Central memory CD4-positive, alpha-beta T cell (primary cell): ENCODE results near the gene ABCC6.
"Not testable (repeated sequence)": the region's sequence is repeated elsewhere in the genome, so short reads cannot be mapped to it uniquely, and the experiment has no call there.

Experiments
- DNase-seq: peaks from one replicate; pipeline ENCODE4 v3.0.0; 2022

Gene ABCC6

GRCh38 chr16:16221382-16221781, 1.9 kb downstream of the ABCC6 start:
- DNase-seq, result not testable (repeated sequence)

DNA sequence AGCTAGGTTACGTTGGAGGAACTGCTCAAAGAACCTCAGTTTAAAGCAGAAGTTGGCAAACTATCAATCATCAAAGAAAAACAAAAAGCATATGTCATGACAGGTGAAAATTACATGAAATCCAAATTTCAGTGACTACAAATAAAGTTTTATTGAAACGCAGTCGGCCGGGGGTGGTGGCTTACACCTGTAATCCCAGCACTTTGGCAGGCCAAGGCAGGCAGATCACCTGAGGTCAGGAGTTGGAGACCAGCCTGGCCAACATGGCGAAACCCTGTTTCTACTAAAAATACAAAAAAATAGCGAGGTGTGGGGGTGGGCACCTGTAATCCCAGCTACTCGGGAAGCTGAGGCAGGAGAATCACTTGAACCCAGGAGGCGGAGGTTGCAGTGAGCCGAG, 2.8 kb downstream of the ABCC6 start:
- DNase-seq, result not testable (repeated sequence)

DNA sequence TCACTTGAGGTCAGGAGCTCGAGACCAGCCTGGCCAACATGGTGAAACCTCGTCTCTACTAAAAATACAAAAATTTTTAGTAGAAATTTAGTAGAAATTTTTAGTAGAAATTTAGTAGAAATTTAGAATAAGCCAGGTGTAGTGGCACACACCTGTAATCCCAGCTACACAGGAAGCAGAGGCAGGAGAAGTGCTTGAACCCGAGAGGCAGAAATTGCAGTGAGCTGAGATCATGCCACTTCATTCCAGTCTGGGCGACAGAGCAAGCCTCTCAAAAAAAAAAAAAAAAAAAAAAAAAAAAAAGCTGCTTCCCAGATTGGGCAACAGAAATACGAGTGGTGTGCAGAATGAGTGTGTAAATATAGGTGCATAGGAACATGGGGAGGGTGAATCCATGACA, 4.5 kb downstream of the ABCC6 start:
- not testable (repeated sequence) for DNase-seq

DNA sequence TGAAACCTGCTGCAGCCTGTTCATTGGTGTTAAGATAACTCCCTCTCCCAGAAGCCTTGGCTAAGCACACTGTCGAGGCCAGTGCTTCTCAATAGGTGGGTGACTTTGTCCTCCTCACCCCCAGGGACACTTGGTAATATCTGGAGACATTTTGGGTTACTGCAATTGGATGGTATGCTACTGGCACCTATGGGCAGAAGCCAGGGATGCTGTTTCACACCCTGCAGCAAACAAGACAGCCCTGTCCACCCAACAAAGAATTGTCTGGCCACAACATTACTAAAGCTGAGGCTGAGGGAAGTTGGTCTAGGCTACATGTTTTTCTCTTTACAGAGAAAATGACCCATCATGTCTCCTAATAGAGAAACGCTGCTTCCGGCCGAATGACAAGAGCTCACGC, 4.9 kb downstream of the ABCC6 start:
- DNase-seq, result not testable (repeated sequence)

DNA sequence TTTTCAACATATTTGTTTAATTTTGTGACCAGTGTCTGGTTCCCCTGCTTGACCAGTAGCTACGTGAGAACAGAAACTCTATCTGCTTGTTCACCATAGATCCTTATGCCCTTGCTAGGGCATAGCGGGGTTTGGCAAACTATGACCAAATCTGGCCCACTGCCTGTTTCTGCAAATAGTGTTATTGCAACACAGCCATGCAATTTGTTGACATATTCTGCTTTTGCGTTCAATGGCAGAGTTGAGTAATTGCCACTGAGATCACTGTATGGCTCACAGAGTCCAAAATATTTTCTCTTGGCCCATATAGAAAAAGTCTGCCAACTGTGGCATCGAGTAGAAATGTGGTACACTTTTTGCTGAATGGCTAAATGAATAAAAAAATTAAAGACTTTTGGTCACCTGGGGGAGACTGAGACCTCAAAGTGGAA, 9.4 kb downstream of the ABCC6 start:
- not testable (repeated sequence) for DNase-seq

DNA sequence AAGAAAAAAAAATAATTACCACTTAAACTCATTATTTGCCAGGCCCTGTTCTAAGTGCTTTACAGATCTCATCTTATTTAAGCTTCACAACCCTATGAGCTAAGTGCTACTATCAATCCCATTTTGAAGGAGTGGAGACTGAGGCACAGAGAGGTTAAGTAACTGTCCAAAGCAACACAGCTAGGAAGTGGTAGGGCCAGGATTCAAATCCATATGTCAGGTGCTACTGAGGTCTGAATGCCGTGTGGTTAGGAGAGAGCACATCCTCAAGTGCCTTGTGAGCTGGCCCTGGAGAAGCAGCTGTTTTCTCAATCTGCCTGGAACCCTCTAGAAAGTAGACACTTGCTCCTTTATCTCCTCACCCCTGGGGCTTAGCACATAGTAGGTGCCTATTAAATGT, 11.9 kb downstream of the ABCC6 start:
- DNase-seq, result not testable (repeated sequence)

DNA sequence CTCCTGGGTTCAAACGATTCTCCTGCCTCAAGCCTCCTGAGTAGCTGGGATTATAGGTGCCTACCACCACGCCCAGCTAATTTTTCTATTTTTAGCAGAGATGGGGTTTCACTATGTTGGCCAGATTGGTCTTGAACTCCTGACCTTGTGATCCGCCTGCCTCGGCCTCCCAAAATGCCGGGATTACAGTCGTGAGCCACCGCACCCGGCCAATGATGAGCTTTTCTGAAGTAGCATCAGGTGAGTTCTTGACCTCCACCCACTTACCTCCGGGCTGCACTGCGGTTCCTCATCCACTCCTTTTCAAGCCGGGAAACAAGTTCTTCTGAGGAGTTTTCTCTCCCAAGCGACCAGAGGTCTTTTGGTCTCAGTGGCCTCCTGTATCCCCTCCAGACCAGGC, 14.8 kb downstream of the ABCC6 start:
- DNase-seq, result not testable (repeated sequence)

- DNase-seq, result not testable (repeated sequence)
These were observed 15.4 kb downstream of the ABCC6 start for GRCh38 chr16:16207787-16208334.

GRCh38 chr16:16207097-16207786, 16.1 kb downstream of the ABCC6 start:
- DNase-seq, result not testable (repeated sequence)

GRCh38 chr16:16205864-16206263, 17.4 kb downstream of the ABCC6 start:
- not testable (repeated sequence) for DNase-seq

DNA sequence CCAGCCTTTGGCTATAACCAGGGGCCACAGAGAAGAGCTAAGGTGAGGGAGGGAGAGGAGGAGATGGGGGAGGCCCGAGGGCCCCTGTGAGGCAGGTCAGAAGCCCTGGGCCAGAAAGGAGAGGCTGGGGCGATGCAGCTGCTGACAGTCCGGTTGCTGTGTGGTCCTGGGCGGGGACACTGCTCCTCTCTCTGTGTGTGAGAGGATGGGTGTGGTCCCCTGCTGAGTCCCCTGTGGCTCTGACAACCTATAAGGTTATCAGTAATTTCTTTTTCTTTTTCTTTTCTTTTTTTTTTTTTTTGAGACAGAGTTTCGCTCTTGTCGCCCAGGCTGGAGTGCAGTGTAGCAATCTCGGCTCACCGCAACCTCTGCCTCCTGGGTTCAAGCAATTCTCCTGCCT, 18.7 kb downstream of the ABCC6 start:
- not testable (repeated sequence) for DNase-seq

DNA sequence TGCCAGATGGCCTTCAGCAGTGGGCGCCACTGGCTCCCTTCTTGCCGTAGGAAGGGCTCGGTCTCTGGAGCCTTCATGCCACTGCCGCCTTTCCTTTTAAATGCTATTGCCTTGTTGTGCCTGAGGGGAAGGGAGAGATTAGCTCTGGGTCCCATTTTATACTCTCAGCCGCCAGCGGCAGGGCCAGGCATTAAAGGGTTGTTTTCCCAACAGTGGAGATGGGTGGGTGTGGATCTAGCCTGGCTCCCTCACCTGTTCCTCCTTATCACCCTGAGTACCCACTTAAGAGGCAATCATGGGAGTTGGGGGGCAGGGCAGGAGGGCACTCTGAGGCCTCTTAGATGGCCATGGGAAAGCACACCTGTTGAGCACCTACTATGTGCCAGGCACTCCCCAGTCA, 19.8 kb downstream of the ABCC6 start:
- DNase-seq, result not testable (repeated sequence)

DNA sequence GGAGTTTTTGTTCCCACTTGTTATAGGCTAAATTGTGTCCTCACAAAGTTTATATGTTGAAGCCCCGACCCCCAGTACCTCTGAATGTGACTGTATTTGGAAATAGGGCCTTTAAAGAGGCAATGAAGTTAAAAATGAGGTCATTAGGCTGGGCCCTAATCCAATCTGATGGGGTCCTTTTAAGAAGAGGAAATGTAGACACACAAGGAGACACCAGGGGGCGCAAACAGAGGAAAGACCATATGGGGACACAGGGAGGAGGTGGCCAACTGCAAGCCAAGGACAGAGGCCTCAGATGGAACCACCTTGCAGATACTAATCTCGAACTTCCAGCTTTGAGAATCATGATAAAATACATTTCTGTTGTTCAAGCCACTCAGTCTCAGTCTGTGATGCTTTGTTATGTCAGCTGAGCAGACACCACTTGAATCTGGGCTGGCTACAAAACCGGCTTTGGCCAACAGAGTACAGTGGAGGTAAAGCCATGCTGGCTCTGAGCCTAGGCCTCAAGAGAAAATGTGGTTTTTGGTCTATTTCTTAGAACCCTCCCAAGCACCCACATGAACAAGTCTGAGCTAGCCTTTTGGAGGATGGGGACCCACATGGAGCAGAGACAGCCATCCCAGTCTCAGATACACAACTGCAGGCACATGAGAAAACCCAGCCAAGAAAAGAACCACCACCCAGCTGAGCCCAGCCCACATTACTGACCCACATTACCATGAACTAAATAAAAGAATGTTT, 20.7 kb downstream of the ABCC6 start:
- DNase-seq, result not testable (repeated sequence)

DNA sequence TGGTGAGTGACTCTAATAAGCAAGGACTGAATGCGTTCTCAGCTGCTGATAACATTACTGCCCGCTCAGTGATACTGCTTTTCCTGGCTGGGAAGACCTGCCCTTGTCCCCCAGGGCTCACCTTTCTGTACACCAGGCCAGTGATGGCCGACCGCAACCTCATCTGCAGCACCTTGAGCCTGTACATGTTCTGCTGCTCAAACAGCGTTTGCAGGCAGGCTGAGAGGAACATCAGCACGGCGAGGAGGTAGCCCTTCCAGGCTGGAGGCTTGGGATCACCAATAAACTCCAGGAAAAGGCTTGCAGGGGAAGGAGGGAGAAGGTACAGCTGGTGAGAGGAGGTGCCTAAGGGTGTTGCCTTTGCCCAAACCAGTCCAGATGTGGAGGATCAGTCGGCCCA, 21.4 kb downstream of the ABCC6 start:
- DNase-seq, result not testable (repeated sequence)

- DNase-seq, result not testable (repeated sequence)
These were observed 22.9 kb downstream of the ABCC6 start for GRCh38 chr16:16200391-16200790.

GRCh38 chr16:16199428-16199827, 23.9 kb downstream of the ABCC6 start:
- not testable (repeated sequence) for DNase-seq

- DNase-seq, result no peak
These were observed 25.3 kb downstream of the ABCC6 start for GRCh38 chr16:16197966-16198365.

- no peak for DNase-seq
These were observed 26.0 kb downstream of the ABCC6 start for GRCh38 chr16:16197331-16197730.

- no peak for DNase-seq
These were observed 27.2 kb downstream of the ABCC6 start for GRCh38 chr16:16196099-16196498.

DNA sequence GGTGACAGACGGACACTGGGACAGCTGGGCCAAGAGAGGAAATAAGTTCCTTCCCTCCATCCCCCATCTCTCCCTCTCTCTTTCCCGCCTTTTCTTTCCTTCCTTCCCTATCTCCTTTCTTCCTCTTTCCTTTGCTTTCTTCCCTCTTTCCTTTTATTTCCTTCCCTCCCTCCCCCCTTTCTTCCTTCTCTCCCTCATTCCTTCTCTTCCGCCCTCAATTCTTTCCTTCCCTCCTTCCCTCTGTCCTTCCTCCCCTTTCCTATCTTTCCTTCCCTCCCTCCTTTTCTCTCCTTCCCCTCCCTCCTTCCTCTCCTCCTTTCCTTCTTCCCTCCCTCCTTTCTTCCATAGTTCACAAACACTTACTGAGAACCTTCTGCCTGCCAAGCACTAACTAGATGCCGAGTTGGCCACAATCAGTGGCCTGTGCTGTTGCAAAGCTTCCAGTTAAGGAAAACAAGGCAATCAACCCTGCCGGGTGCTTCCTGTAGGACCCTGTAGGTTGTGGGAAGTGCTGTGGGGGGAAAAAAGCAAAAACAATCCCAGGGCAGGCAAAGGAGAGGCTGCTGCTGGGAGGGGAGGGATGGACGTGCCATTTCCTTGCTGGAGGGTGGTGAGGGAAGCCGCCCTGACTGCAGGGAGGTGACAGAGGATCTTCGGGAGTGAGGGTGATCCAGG, 31.7 kb downstream of the ABCC6 start:
- DNase-seq, result no peak

GRCh38 chr16:16190966-16191365, 32.3 kb downstream of the ABCC6 start:
- not testable (repeated sequence) for DNase-seq

GRCh38 chr16:16190546-16190945, 32.7 kb downstream of the ABCC6 start:
- DNase-seq, result no peak

GRCh38 chr16:16189842-16190241, 33.5 kb downstream of the ABCC6 start:
- no peak for DNase-seq
